K562 (cell line): ENCODE measurements around the gene SLC22A23. TPM values are rescaled to one million over a fixed set of nuclear protein-coding genes. Genes with fewer than 3 reads are reported as not detected.

Source experiments
- BCOR ChIP-seq: fragments of 450-650 bp; IDR thresholded peaks from 2 replicates; pipeline ENCODE4 v1.6.1; 2016
- CHD4 ChIP-seq: fragments of 200-600 bp; sonication (generic); IDR thresholded peaks from 3 replicates; pipeline ENCODE4 v1.6.1; 2012; ENCODE audit warnings: low read depth, mild to moderate bottlenecking, mixed read lengths, low read length, inconsistent platforms; ENCODE audit not compliant: insufficient read depth, insufficient replicate concordance, poor library complexity, severe bottlenecking
- FUS ChIP-seq: fragments of 200-400 bp; formaldehyde crosslinking; optimal IDR thresholded peaks from 2 replicates; pipeline ENCODE3; 2017; ENCODE audit warnings: low read depth, low read length
- KDM4B ChIP-seq, 2 experiments: fragments of 450-650 bp in 1 of 2; sonication (generic) in 1 of 2; IDR thresholded peaks; 2 replicates each; pipeline ENCODE4 v1.6.1; 2016 to 2017; ENCODE audit warnings: borderline replicate concordance in 2 of 2, antibody characterized with exemption in 1 of 2, low read depth in 1 of 2, mild to moderate bottlenecking in 1 of 2
- LCOR ChIP-seq: sonication (generic); formaldehyde crosslinking; IDR thresholded peaks from 2 replicates; pipeline ENCODE4 v1.8.0; 2022; ENCODE audit warnings: mild to moderate bottlenecking, missing genetic modification reagents
- MAFK ChIP-seq: IDR thresholded peaks from 2 replicates; pipeline ENCODE4 v1.6.1; 2011; ENCODE audit warnings: low read length, improper control_type of control experiment
- PHTF2 ChIP-seq: fragments of 250-450 bp; sonication (Bioruptor Pico); IDR thresholded peaks from 2 replicates; pipeline ENCODE4 v1.5.0; 2021; ENCODE audit warnings: mild to moderate bottlenecking
- POLR2B ChIP-seq: fragments of 450-650 bp; IDR thresholded peaks from 2 replicates; pipeline ENCODE4 v1.6.1; 2018; ENCODE audit warnings: low read depth; ENCODE audit not compliant: partially characterized antibody
- RBM15 ChIP-seq: fragments of 200-400 bp; formaldehyde crosslinking; IDR thresholded peaks from 2 replicates; pipeline ENCODE4 v1.6.1; 2018; ENCODE audit warnings: mild to moderate bottlenecking, low read length, moderate library complexity; ENCODE audit not compliant: insufficient read depth
- RFX1 ChIP-seq: fragments of 450-650 bp; IDR thresholded peaks from 2 replicates; pipeline ENCODE4 v1.6.1; 2016; ENCODE audit warnings: mild to moderate bottlenecking, moderate library complexity
- SIRT6 ChIP-seq: IDR thresholded peaks from one replicate; pipeline ENCODE4 v1.6.1; 2012; ENCODE audit warnings: low read depth, mild to moderate bottlenecking, control low read depth, inconsistent platforms, low read length, moderate library complexity
- SNRNP70 ChIP-seq: fragments of 200-400 bp; formaldehyde crosslinking; optimal IDR thresholded peaks from 2 replicates; pipeline ENCODE3; 2017; ENCODE audit warnings: low read depth, low read length
- TCF7 ChIP-seq: sonication (generic); IDR thresholded peaks from 2 replicates; pipeline ENCODE4 v1.6.1; 2016; ENCODE audit warnings: antibody characterized with exemption, borderline replicate concordance
- ZBTB17 ChIP-seq: fragments of 450-650 bp; formaldehyde crosslinking; IDR thresholded peaks from 2 replicates; pipeline ENCODE4 v1.4.0; 2020; ENCODE audit warnings: mild to moderate bottlenecking
- ZKSCAN8 ChIP-seq: fragments of 200-800 bp; sonication (Bioruptor generic); IDR thresholded peaks from 2 replicates; pipeline ENCODE4 v1.6.1; 2016; ENCODE audit warnings: missing genetic modification characterization, missing compliant biosample characterization
- ZNF561 ChIP-seq: fragments of 450-650 bp; formaldehyde crosslinking; conservative IDR thresholded peaks from 2 replicates; pipeline ENCODE4 v1.4.0; 2020; ENCODE audit warnings: mild to moderate bottlenecking, moderate library complexity
- ZNF583 ChIP-seq: fragments of 250-450 bp; sonication (Bioruptor Pico); IDR thresholded peaks from 2 replicates; pipeline ENCODE4 v1.4.0; 2020
- ZNF586 ChIP-seq: fragments of 450-650 bp; formaldehyde crosslinking; conservative IDR thresholded peaks from 2 replicates; pipeline ENCODE4 v1.4.0; 2020; ENCODE audit warnings: mild to moderate bottlenecking, moderate library complexity
- polyA plus RNA-seq, 8 experiments: library from polyadenylated mRNA; depleted of rRNA in 4 of 8; stranded (reverse) in 5 of 8; unstranded in 3 of 8; fragments of >200 nt; fragmentation: Nextera tagmentation in 2 of 8; fragmentation: Illumina TruSeq in 1 of 8; extraction: Ambion mirVana in 2 of 8; extraction: Trizol in 1 of 8; gene quantifications; 2 replicates each; pipeline versions ENCODE4 v1.2.1 to v1.2.3, GENCODE V29; 2011 to 2014; ENCODE audit warnings: inconsistent platforms in 1 of 8, missing spikeins in 1 of 8
- total RNA-seq, 7 experiments: library from RNA; depleted of rRNA in 6 of 7; stranded (reverse); fragments of >200 nt in 6 of 7; fragmentation: Illumina TruSeq in 2 of 7; extraction: Trizol in 2 of 7; gene quantifications; 2 replicates each; pipeline versions ENCODE4 v1.2.1 to v1.2.3, GENCODE V29; 2011 to 2021; ENCODE audit warnings: low replicate concordance in 1 of 7
- TF ChIP-seq, protein P1 (sequence below): sonication (generic); formaldehyde crosslinking; IDR thresholded peaks from 2 replicates; pipeline ENCODE4 v1.8.0; 2022; ENCODE audit warnings: mild to moderate bottlenecking, missing genetic modification reagents
- TF ChIP-seq, protein P2 (sequence below): sonication (generic); formaldehyde crosslinking; IDR thresholded peaks from 2 replicates; pipeline ENCODE4 v1.8.0; 2022; ENCODE audit warnings: mild to moderate bottlenecking, missing genetic modification reagents
- TF ChIP-seq, protein P3 (sequence below): sonication (generic); formaldehyde crosslinking; IDR thresholded peaks from 2 replicates; pipeline ENCODE4 v1.8.1; 2022; ENCODE audit warnings: missing genetic modification reagents
- TF ChIP-seq, protein P4 (sequence below): fragments of 450-650 bp; formaldehyde crosslinking; IDR thresholded peaks from 2 replicates; pipeline ENCODE4 v1.4.0; 2020; ENCODE audit warnings: mild to moderate bottlenecking, mixed read lengths
- TF ChIP-seq, protein P5 (sequence below): fragments of 450-650 bp; IDR thresholded peaks from 2 replicates; pipeline ENCODE4 v1.7.1; 2018; ENCODE audit warnings: mild to moderate bottlenecking, low read depth; ENCODE audit not compliant: partially characterized antibody

The SLC22A23 gene
- total and polyA plus RNA-seq, 9 of the 15 experiments (the other 6 are each of a cell fraction or from before 2014, with no cell fraction given) = 0.30 to 8.7 (median 2.5) TPM

DNA sequence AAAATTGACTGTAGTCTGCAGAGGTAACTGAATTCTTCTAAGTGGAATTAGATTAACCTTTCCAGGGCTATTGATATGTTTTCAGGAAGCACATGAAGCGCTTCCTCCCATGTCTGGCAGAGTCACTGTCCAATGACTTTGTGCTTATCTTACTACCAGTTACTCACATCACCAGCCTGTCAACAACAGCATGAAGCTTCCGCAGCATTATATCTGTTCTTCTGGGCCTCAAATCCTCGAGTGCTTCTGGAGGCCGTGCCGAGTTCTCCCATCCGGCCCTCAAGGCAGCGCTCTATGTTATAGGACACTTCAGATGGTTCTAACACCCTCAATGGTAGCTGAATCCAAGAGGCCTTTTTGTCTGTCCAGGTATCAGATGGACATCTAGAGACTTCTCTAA is 164.9 kb downstream of the SLC22A23 start (continued):
- TF ChIP-seq, protein P1, sequence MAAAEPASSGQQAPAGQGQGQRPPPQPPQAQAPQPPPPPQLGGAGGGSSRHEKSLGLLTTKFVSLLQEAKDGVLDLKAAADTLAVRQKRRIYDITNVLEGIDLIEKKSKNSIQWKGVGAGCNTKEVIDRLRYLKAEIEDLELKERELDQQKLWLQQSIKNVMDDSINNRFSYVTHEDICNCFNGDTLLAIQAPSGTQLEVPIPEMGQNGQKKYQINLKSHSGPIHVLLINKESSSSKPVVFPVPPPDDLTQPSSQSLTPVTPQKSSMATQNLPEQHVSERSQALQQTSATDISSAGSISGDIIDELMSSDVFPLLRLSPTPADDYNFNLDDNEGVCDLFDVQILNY (CRISPR knock-in tag) = no peak
- TF ChIP-seq MAFK (peak; percentile 55), ZNF561 (CRISPR knock-in tag) (no peak), ZNF583 (CRISPR knock-in tag) (no peak), PHTF2 (CRISPR knock-in tag) (no peak), SIRT6 (no peak), KDM4B (IDR thresholded peaks at IDR 0.05; ENCODE audit: borderline replicate concordance in 2 of 2, low read depth in 1 of 2) (no peak), ZBTB17 (CRISPR knock-in tag) (no peak), ZNF586 (no peak), TCF7 (no peak), CHD4 (no peak), RFX1 (no peak), ZKSCAN8 (no peak; the same call in 1 of the 2 replicates), RBM15 (no peak), POLR2B (no peak), LCOR (CRISPR knock-in tag) (no peak), SNRNP70 (no peak), BCOR (peak; percentile 67), FUS (no peak)
- TF ChIP-seq, protein P2, sequence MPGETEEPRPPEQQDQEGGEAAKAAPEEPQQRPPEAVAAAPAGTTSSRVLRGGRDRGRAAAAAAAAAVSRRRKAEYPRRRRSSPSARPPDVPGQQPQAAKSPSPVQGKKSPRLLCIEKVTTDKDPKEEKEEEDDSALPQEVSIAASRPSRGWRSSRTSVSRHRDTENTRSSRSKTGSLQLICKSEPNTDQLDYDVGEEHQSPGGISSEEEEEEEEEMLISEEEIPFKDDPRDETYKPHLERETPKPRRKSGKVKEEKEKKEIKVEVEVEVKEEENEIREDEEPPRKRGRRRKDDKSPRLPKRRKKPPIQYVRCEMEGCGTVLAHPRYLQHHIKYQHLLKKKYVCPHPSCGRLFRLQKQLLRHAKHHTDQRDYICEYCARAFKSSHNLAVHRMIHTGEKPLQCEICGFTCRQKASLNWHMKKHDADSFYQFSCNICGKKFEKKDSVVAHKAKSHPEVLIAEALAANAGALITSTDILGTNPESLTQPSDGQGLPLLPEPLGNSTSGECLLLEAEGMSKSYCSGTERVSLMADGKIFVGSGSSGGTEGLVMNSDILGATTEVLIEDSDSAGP = no peak
- TF ChIP-seq, protein P3, sequence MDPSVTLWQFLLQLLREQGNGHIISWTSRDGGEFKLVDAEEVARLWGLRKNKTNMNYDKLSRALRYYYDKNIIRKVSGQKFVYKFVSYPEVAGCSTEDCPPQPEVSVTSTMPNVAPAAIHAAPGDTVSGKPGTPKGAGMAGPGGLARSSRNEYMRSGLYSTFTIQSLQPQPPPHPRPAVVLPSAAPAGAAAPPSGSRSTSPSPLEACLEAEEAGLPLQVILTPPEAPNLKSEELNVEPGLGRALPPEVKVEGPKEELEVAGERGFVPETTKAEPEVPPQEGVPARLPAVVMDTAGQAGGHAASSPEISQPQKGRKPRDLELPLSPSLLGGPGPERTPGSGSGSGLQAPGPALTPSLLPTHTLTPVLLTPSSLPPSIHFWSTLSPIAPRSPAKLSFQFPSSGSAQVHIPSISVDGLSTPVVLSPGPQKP (CRISPR knock-in tag) = no peak
- TF ChIP-seq, protein P4, sequence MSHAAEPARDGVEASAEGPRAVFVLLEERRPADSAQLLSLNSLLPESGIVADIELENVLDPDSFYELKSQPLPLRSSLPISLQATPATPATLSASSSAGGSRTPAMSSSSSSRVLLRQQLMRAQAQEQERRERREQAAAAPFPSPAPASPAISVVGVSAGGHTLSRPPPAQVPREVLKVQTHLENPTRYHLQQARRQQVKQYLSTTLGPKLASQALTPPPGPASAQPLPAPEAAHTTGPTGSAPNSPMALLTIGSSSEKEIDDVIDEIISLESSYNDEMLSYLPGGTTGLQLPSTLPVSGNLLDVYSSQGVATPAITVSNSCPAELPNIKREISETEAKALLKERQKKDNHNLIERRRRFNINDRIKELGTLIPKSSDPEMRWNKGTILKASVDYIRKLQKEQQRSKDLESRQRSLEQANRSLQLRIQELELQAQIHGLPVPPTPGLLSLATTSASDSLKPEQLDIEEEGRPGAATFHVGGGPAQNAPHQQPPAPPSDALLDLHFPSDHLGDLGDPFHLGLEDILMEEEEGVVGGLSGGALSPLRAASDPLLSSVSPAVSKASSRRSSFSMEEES (CRISPR knock-in tag) = no peak
- TF ChIP-seq, protein P5, sequence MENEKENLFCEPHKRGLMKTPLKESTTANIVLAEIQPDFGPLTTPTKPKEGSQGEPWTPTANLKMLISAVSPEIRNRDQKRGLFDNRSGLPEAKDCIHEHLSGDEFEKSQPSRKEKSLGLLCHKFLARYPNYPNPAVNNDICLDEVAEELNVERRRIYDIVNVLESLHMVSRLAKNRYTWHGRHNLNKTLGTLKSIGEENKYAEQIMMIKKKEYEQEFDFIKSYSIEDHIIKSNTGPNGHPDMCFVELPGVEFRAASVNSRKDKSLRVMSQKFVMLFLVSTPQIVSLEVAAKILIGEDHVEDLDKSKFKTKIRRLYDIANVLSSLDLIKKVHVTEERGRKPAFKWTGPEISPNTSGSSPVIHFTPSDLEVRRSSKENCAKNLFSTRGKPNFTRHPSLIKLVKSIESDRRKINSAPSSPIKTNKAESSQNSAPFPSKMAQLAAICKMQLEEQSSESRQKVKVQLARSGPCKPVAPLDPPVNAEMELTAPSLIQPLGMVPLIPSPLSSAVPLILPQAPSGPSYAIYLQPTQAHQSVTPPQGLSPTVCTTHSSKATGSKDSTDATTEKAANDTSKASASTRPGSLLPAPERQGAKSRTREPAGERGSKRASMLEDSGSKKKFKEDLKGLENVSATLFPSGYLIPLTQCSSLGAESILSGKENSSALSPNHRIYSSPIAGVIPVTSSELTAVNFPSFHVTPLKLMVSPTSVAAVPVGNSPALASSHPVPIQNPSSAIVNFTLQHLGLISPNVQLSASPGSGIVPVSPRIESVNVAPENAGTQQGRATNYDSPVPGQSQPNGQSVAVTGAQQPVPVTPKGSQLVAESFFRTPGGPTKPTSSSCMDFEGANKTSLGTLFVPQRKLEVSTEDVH = no peak
